ENCODE measurements around the gene NOL4L.

The NOL4L gene

GRCh38 chr20:32480371-32481241, 104.5 kb downstream of the NOL4L start:
- DNase-seq = no peak

GRCh38 chr20:32479697-32480171, 105.4 kb downstream of the NOL4L start:
- no peak for DNase-seq

- no peak for DNase-seq
These were observed 106.1 kb downstream of the NOL4L start for GRCh38 chr20:32479012-32479411.

- no peak for DNase-seq
These were observed 106.6 kb downstream of the NOL4L start for GRCh38 chr20:32478576-32478975.

GRCh38 chr20:32477594-32478512, 107.3 kb downstream of the NOL4L start:
- no peak for DNase-seq

GRCh38 chr20:32476684-32477593, 108.2 kb downstream of the NOL4L start:
- no peak for DNase-seq

- DNase-seq = no peak
These were observed 109.9 kb downstream of the NOL4L start for GRCh38 chr20:32474967-32475811.

- DNase-seq = no peak
These were observed 110.5 kb downstream of the NOL4L start for GRCh38 chr20:32474717-32474966.

GRCh38 chr20:32474009-32474716, 111.0 kb downstream of the NOL4L start:
- no peak for DNase-seq

- DNase-seq = no peak
These were observed 111.7 kb downstream of the NOL4L start for GRCh38 chr20:32473231-32474008.

GRCh38 chr20:32472581-32473207, 112.4 kb downstream of the NOL4L start:
- no peak for DNase-seq

- DNase-seq = no peak
These were observed 114.2 kb downstream of the NOL4L start for GRCh38 chr20:32470940-32471339.

GRCh38 chr20:32470025-32470861, 114.9 kb downstream of the NOL4L start:
- DNase-seq = no peak

GRCh38 chr20:32468860-32469259, 116.3 kb downstream of the NOL4L start:
- no peak for DNase-seq

GRCh38 chr20:32468313-32468640, 116.9 kb downstream of the NOL4L start:
- no peak for DNase-seq

GRCh38 chr20:32467506-32468312, 117.4 kb downstream of the NOL4L start:
- DNase-seq = no peak

GRCh38 chr20:32466739-32467505, 118.2 kb downstream of the NOL4L start:
- DNase-seq = no peak
